Upper lobe of left lung (tissue), 6 donors: ENCODE data around the gene LRP2BP. TPM values are rescaled to one million over a fixed set of nuclear protein-coding genes. Genes with fewer than 3 reads are reported as not detected.

ENCODE experiments used
- ATAC-seq, 2 donors: fragments of 200-7000 bp; cut with Tn5 transposase; one replicate each; pipeline ENCODE4 v1.9.1; 2022; ENCODE audit warnings: mild to moderate bottlenecking in 2 of 2, moderate library complexity in 2 of 2; ENCODE audit not compliant: low FRiP score in 2 of 2
- DNase-seq, 2 donors: peaks; one replicate each; pipeline ENCODE4 v3.0.0-alpha.2; 2019 to 2020
- H3K27ac ChIP-seq, 4 donors: fragments of 200-600 bp; sonication (generic); one replicate each; pipeline ENCODE4 v1.5.1; 2016 to 2019
- H3K27me3 ChIP-seq, 4 donors: fragments of 200-600 bp; sonication (generic); one replicate each; pipeline ENCODE4 v1.5.1; 2017 to 2019
- H3K36me3 ChIP-seq, 4 donors: fragments of 200-600 bp; sonication (generic); one replicate each; pipeline ENCODE4 v1.5.1; 2016 to 2019
- H3K4me1 ChIP-seq, 4 donors: fragments of 200-600 bp; sonication (generic); one replicate each; pipeline ENCODE4 v1.5.1; 2018 to 2019
- H3K4me3 ChIP-seq, 4 donors: fragments of 200-600 bp; sonication (generic); one replicate each; pipeline ENCODE4 v1.5.1; 2017 to 2019; ENCODE audit warnings: mild to moderate bottlenecking in 2 of 4, moderate library complexity in 1 of 4
- H3K9me3 ChIP-seq, 4 donors: fragments of 200-600 bp; sonication (generic); one replicate each; pipeline ENCODE4 v1.5.1; 2018 to 2019
- EP300 ChIP-seq, 4 donors: sonication (generic); formaldehyde crosslinking; IDR thresholded peaks; one replicate each; pipeline ENCODE4 v1.5.1; 2017; ENCODE audit warnings: antibody characterized with exemption in 4 of 4, control low read depth in 2 of 4
- POLR2A ChIP-seq, 4 donors: fragments of 450-650 bp; IDR thresholded peaks; one replicate each; pipeline ENCODE4 v1.5.1; 2016 to 2017; ENCODE audit warnings: antibody characterized with exemption in 4 of 4, mild to moderate bottlenecking in 2 of 4
- POLR2AphosphoS5 ChIP-seq, 2 donors: sonication (generic); formaldehyde crosslinking; IDR thresholded peaks; one replicate each; pipeline ENCODE4 v1.5.1; 2017; ENCODE audit warnings: antibody characterized with exemption in 2 of 2
- WGBS, 2 donors: methylation state at CpG; one replicate each; pipeline ENCODE4 v1.1.5; 2017 to 2018; 5-methylcytosine and 5-hydroxymethylcytosine counted together
- total RNA-seq, 6 donors: library from RNA; depleted of rRNA in 4 of 6; stranded (reverse); fragments of >200 nt in 4 of 6; gene quantifications; one replicate each; pipeline versions ENCODE4 v1.1.0 to v1.2.1, GENCODE V29; 2016 to 2021
- TF ChIP-seq, protein P1 (sequence below), 6 experiments: fragments of 450-650 bp in 4 of 6; fragments of 200-600 bp in 2 of 6; sonication (generic) in 2 of 6; IDR thresholded peaks; one replicate each; pipeline ENCODE4 v1.5.1; 2016 to 2019; ENCODE audit warnings: antibody characterized with exemption in 6 of 6
- donor health status: DM: no; HTN: no; CAD: no; lungs with moderate emphysema.
- donor health status: DM: no; HTN: yes; CAD: no; lungs with severe emphysema.

LRP2BP gene
- total RNA-seq, 6 donors from 2014 or later, result 0.40 to 4.7 (median 1.3) TPM

DNA sequence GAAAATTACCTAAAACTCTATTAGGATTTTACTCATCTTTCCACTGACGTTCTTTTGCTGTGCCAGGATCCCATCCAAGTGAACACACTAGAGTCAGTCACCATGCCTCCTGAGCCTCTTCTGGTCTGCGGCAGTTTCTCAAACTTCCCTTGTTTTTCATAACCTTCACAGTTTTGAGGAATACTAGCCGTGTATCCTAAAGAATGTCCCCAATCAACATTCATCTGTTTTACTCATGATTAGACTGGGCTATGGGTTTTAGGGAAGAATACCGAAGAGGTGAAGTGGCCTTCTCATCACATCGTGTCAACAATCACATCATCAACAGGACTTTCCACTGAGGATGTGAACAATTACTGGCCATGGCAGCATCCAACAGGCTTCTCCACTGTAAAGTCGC is 4.8 kb downstream of the LRP2BP start:
- ATAC-seq (no peak), DNase-seq (no peak)
- Histone ChIP-seq H3K4me3 (no peak overlapping the region), H3K36me3 (no peaks in the 10 kb centered on the region), H3K9me3 (no peaks in the 10 kb centered on the region), H3K27ac (no peak overlapping the region), H3K4me1 (peaks cover 0 to 8% (median 5%) of the 10 kb centered on the region in 4 donors), H3K27me3 (no peaks in the 10 kb centered on the region)
- WGBS, 2 donors, result 91 to 94% methylated on average over 6 of the region's 6 CpGs
- no peak for TF ChIP-seq EP300 (IDR thresholded peaks at IDR 0.05)
- TF ChIP-seq, protein P1, sequence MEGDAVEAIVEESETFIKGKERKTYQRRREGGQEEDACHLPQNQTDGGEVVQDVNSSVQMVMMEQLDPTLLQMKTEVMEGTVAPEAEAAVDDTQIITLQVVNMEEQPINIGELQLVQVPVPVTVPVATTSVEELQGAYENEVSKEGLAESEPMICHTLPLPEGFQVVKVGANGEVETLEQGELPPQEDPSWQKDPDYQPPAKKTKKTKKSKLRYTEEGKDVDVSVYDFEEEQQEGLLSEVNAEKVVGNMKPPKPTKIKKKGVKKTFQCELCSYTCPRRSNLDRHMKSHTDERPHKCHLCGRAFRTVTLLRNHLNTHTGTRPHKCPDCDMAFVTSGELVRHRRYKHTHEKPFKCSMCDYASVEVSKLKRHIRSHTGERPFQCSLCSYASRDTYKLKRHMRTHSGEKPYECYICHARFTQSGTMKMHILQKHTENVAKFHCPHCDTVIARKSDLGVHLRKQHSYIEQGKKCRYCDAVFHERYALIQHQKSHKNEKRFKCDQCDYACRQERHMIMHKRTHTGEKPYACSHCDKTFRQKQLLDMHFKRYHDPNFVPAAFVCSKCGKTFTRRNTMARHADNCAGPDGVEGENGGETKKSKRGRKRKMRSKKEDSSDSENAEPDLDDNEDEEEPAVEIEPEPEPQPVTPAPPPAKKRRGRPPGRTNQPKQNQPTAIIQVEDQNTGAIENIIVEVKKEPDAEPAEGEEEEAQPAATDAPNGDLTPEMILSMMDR (IDR thresholded peaks at IDR 0.05), result no peak
- no peak for TF ChIP-seq POLR2AphosphoS5 (IDR thresholded peaks at IDR 0.05)
- no peak for TF ChIP-seq POLR2A (IDR thresholded peaks at IDR 0.05)

DNA sequence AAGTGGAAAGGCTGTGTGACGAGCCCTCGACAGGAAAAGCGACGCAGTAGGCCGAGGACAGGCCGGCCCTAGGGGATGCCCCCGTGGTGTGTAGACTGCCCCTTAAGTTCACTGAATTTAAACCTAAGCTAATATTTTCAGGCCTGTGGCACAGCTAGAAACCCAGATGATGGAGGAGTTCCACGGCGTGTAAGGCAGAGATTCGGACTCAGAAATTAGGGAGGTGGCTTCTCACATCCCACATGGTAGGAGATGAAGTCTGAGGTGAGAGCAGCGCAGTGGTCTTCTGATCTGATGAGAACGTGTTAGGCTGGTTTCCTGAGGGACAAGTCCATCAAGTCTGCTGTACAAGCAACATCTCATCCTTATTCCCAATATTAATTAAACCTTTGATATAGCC is 7.8 kb downstream of the LRP2BP start:
- WGBS, 2 donors, result 95 to 98% methylated on average over 12 of the region's 12 CpGs
- no peaks in the 10 kb centered on the region for H3K4me1 ChIP-seq
- no peaks in the 10 kb centered on the region for H3K36me3 ChIP-seq
- no peak overlapping the region for H3K27ac ChIP-seq
- no peak for DNase-seq
- ATAC-seq, result no peak
- no peaks in the 10 kb centered on the region for H3K9me3 ChIP-seq
- H3K4me3 ChIP-seq, result no peak overlapping the region
- no peaks in the 10 kb centered on the region for H3K27me3 ChIP-seq
- TF ChIP-seq, protein P1 (IDR thresholded peaks at IDR 0.05), result no peak
- no peak for TF ChIP-seq POLR2AphosphoS5 (IDR thresholded peaks at IDR 0.05)
- TF ChIP-seq EP300 (IDR thresholded peaks at IDR 0.05), result no peak
- TF ChIP-seq POLR2A (IDR thresholded peaks at IDR 0.05), result no peak

DNA sequence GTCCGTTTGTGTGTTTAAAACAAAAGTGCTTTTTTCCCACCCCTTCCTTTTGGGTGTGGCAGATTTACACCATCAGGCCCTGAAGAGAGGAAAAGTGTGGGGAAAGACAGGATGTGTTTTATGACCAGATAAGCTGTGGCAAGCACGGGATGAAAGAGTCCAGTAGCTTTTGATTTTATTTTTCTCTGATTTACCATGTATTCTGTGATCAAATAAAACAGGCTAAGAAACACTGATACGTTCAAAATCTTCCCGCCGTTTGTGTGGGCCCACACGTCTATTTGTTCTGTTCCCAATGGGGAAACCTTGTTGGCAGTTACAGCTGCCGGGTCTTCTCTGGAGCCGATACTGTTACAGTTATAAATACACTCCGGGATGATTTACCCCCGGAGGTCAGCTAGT is 10.8 kb downstream of the LRP2BP start:
- ATAC-seq, result no peak
- Histone ChIP-seq H3K27me3 (no peaks in the 10 kb centered on the region), H3K4me1 (no peaks in the 10 kb centered on the region), H3K4me3 (no peak overlapping the region), H3K9me3 (no peaks in the 10 kb centered on the region), H3K36me3 (no peaks in the 10 kb centered on the region), H3K27ac (peak overlapping the region in 3 of 4 donors; percentile 35 to 71 (median 36))
- TF ChIP-seq, protein P1 (IDR thresholded peaks at IDR 0.05), result no peak
- TF ChIP-seq POLR2AphosphoS5 (IDR thresholded peaks at IDR 0.05) (peak in 1 of 2 donors; percentile 19), POLR2A (IDR thresholded peaks at IDR 0.05) (no peak), EP300 (IDR thresholded peaks at IDR 0.05) (no peak)
- DNase-seq, result no peak
- WGBS, 2 donors, result 27 to 35% methylated on average over 10 of the region's 10 CpGs

DNA sequence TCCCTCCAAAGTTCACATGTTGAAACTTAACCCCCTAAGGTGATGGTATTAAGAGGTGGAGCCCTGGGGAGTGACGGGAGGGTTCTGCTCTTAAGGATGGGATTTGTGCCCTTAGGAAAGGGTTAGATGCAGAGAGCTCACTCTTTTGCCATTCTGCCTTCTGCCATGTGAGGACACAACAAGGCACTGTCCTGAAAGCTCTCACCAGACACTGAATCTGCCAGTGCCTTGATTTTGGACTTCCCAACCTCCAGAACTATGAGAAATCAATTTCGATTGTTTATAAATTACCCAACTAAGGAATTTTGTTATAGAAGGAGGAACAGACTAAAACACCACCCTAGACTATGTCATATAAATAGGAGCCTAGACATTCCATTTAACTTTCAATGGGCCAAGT is 11.7 kb downstream of the LRP2BP start:
- H3K4me3 ChIP-seq, result no peak overlapping the region
- no peak for ATAC-seq
- H3K27ac ChIP-seq, result peak overlapping the region; percentile 8 to 71 (median 34)
- no peaks in the 10 kb centered on the region for H3K36me3 ChIP-seq
- H3K9me3 ChIP-seq, result no peaks in the 10 kb centered on the region
- no peaks in the 10 kb centered on the region for H3K4me1 ChIP-seq
- 90 to 92% methylated on average over 2 of the region's 2 CpGs for WGBS, 2 donors
- DNase-seq, result no peak
- TF ChIP-seq EP300 (IDR thresholded peaks at IDR 0.05), result no peak
- TF ChIP-seq, protein P1 (IDR thresholded peaks at IDR 0.05), result no peak
- TF ChIP-seq POLR2A (IDR thresholded peaks at IDR 0.05), result no peak
- TF ChIP-seq POLR2AphosphoS5 (IDR thresholded peaks at IDR 0.05), result no peak
- H3K27me3 ChIP-seq, result no peaks in the 10 kb centered on the region

DNA sequence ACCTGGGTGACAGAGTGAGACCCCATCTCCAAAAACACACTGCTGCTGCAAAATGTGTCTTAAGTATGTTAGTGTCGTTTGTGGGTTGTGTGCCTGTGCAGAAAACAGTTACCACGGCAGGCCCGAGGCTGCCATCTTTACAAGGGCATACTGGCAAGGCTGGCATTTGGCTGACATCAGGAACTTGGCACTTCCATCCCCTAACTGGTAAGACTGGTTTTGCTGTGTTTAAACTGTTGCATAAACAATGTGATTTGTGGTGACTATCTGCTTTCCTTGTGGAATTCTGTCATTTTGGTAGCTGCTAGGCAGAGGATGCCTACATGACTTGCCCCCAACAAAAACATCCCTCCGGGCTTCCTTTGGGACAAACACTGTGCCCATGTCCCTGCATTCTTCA is 12.3 kb downstream of the LRP2BP start:
- DNase-seq (peak in 1 of 2 donors; percentile 58), ATAC-seq (peak; percentile 25 to 56)
- Histone ChIP-seq H3K27me3 (no peaks in the 10 kb centered on the region), H3K27ac (peak overlapping the region in 2 of 4 donors; percentile 55 to 71), H3K9me3 (no peaks in the 10 kb centered on the region), H3K4me1 (no peaks in the 10 kb centered on the region), H3K36me3 (no peaks in the 10 kb centered on the region), H3K4me3 (no peak overlapping the region)
- WGBS, 2 donors, result 81 to 86% methylated on average over 1 to 4 of the region's 4 CpGs
- TF ChIP-seq EP300 (IDR thresholded peaks at IDR 0.05), result no peak
- TF ChIP-seq, protein P1 (IDR thresholded peaks at IDR 0.05), result no peak
- TF ChIP-seq POLR2AphosphoS5 (IDR thresholded peaks at IDR 0.05), result no peak
- no peak for TF ChIP-seq POLR2A (IDR thresholded peaks at IDR 0.05)
